Measurements from ENCODE around the gene LRRN4CL.
"Not testable (repeated sequence)": the region's sequence is repeated elsewhere in the genome, so short reads cannot be mapped to it uniquely, and the experiment has no call there.

Gene LRRN4CL

GRCh38 chr11:62689421-62690183 lies at the start of gene LRRN4CL:
Gene LRRN4CL (minus strand): TSS chr11:62689530. CDS start chr11:62688508, 1,022 bp downstream.
- DNase-seq (ENCODE audit: low read depth in 3 of 3): no peak

- DNase-seq (ENCODE audit: low read depth in 3 of 3): no peak
Measured at GRCh38 chr11:62737196-62737595, 47.9 kb upstream of the LRRN4CL start.

GRCh38 chr11:62732830-62733229 lies 43.5 kb upstream of the LRRN4CL start:
- DNase-seq (ENCODE audit: low read depth in 3 of 3): no peak

GRCh38 chr11:62730076-62730475 lies 40.7 kb upstream of the LRRN4CL start:
- not testable (repeated sequence) for DNase-seq (ENCODE audit: low read depth in 3 of 3)

- DNase-seq (ENCODE audit: low read depth in 3 of 3): peak; percentile 65 to 90 (median 74)
Measured at GRCh38 chr11:62728171-62728988, 39.0 kb upstream of the LRRN4CL start, which contains the start of gene TTC9C. Gene TTC9C (plus strand): TSS chr11:62728486. CDS start chr11:62728849, 363 bp downstream.

- DNase-seq (ENCODE audit: low read depth in 3 of 3): peak; percentile 61 to 75 (median 74)
Measured at GRCh38 chr11:62727872-62728170, 38.5 kb upstream of the LRRN4CL start.

GRCh38 chr11:62727165-62727871 lies 38.0 kb upstream of the LRRN4CL start, which contains the start of gene HNRNPUL2:
Gene HNRNPUL2 (minus strand): TSS chr11:62727457. CDS start chr11:62727156, 301 bp downstream.
- DNase-seq (ENCODE audit: low read depth in 3 of 3): peak; percentile 95 to 99 (median 95)

GRCh38 chr11:62726915-62727164 lies 37.5 kb upstream of the LRRN4CL start:
- peak in 1 of 3 donors; percentile 17 for DNase-seq (ENCODE audit: low read depth in 3 of 3)

- no peak for DNase-seq (ENCODE audit: low read depth in 3 of 3)
Measured at GRCh38 chr11:62726156-62726914, 37.0 kb upstream of the LRRN4CL start.

- DNase-seq (ENCODE audit: low read depth in 3 of 3): no peak
Measured at GRCh38 chr11:62725646-62726045, 36.3 kb upstream of the LRRN4CL start.

GRCh38 chr11:62724171-62724570 lies 34.8 kb upstream of the LRRN4CL start:
- DNase-seq (ENCODE audit: low read depth in 3 of 3): no peak

GRCh38 chr11:62721994-62722393 lies 32.7 kb upstream of the LRRN4CL start:
- DNase-seq (ENCODE audit: low read depth in 3 of 3): no peak

- no peak for DNase-seq (ENCODE audit: low read depth in 3 of 3)
Measured at GRCh38 chr11:62719302-62719978, 30.1 kb upstream of the LRRN4CL start.

GRCh38 chr11:62716816-62717215 lies 27.5 kb upstream of the LRRN4CL start:
- no peak for DNase-seq (ENCODE audit: low read depth in 3 of 3)

- no peak for DNase-seq (ENCODE audit: low read depth in 3 of 3)
Measured at GRCh38 chr11:62716206-62716605, 26.9 kb upstream of the LRRN4CL start.

GRCh38 chr11:62715150-62716130 lies 26.1 kb upstream of the LRRN4CL start:
- no peak for DNase-seq (ENCODE audit: low read depth in 3 of 3)

- no peak for DNase-seq (ENCODE audit: low read depth in 3 of 3)
Measured at GRCh38 chr11:62713343-62713742, 24.0 kb upstream of the LRRN4CL start.

GRCh38 chr11:62712861-62713260 lies 23.5 kb upstream of the LRRN4CL start:
- DNase-seq (ENCODE audit: low read depth in 3 of 3): no peak

- no peak for DNase-seq (ENCODE audit: low read depth in 3 of 3)
Measured at GRCh38 chr11:62712276-62712812, 23.0 kb upstream of the LRRN4CL start.

- no peak for DNase-seq (ENCODE audit: low read depth in 3 of 3)
Measured at GRCh38 chr11:62710001-62710345, 20.6 kb upstream of the LRRN4CL start.

Measured in stimulated activated CD4-positive, alpha-beta T cell treated with anti-CD3 and anti-CD28 coated beads, TNF-alpha, amount 100 ng/mL, for 48 hours (primary cell).